HUES64 (cell line): ENCODE data around the gene LARP1B.
"Not testable (repeated sequence)": the region's sequence is repeated elsewhere in the genome, so short reads cannot be mapped to it uniquely, and the experiment has no call there.

ENCODE experiments used
- H3K27ac ChIP-seq: 2 replicates; pipeline ENCODE4 v1.7.0; 2013; ENCODE audit warnings: low read depth, low read length, inconsistent platforms
- H3K27me3 ChIP-seq: 2 replicates; pipeline ENCODE4 v1.6.1; 2013; ENCODE audit warnings: mild to moderate bottlenecking, low read length; ENCODE audit not compliant: insufficient read depth
- H3K36me3 ChIP-seq: 2 replicates; pipeline ENCODE4 v1.6.1; 2013; ENCODE audit warnings: mild to moderate bottlenecking, low read length; ENCODE audit not compliant: insufficient read depth
- H3K4me1 ChIP-seq: 2 replicates; pipeline ENCODE4 v1.6.1; 2013; ENCODE audit warnings: mild to moderate bottlenecking, low read length, moderate library complexity; ENCODE audit not compliant: insufficient read depth
- H3K4me3 ChIP-seq: 2 replicates; pipeline ENCODE4 v1.5.1; 2013; ENCODE audit warnings: mild to moderate bottlenecking, low read length, moderate library complexity
- H3K9ac ChIP-seq: 2 replicates; pipeline ENCODE4 v1.6.1; 2013; ENCODE audit warnings: mild to moderate bottlenecking, low read depth, low read length
- H3K9me3 ChIP-seq: 2 replicates; pipeline ENCODE4 v1.6.1; 2013; ENCODE audit warnings: low read depth, low read length; ENCODE audit not compliant: insufficient read depth
- WGBS: fragments of 150-250, 120-280 bp; methylation state at CpG from one replicate; pipeline ENCODE4 v1.1.7; 2013; ENCODE audit warnings: missing lambda C conversion rate; 5-methylcytosine and 5-hydroxymethylcytosine counted together

Gene LARP1B

DNA sequence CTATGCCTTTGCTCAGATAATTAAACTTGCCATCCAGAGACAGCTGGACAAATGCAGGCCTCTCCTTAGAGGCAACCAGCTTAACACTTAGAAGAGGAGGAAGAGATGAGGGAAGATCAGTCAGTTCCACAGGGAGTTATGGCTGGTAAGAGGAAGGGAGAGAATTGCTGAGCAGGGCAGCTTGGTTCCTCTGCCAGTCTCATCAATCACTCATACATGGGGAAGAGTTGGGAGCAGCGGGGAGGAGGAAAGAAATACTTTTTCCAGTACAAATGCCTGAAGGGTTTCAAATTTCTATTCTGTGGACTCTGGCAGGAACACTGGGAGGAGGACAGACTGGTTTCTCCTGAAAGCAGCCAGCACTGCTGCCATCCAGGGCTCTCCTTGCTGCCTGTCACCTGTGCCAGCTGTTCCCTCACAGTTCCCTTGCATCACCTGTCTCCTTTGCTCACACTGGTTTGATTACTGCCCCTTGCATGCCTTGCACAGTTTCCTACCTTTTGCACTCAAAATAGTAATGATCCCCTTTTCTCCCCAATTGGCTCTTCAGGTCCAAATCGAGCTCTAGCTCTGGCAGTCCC is 167.0 kb downstream of the LARP1B start:
- Histone ChIP-seq H3K27ac (no peak overlapping the region), H3K4me1 (no peaks in the 10 kb centered on the region; the same call in 1 of the 2 replicates), H3K27me3 (no peaks in the 10 kb centered on the region), H3K36me3 (no peaks in the 10 kb centered on the region), H3K9me3 (no peaks in the 10 kb centered on the region), H3K4me3 (no peak overlapping the region), H3K9ac (no peak overlapping the region)
- WGBS: 84% methylated on average over 2 of the region's 2 CpGs

DNA sequence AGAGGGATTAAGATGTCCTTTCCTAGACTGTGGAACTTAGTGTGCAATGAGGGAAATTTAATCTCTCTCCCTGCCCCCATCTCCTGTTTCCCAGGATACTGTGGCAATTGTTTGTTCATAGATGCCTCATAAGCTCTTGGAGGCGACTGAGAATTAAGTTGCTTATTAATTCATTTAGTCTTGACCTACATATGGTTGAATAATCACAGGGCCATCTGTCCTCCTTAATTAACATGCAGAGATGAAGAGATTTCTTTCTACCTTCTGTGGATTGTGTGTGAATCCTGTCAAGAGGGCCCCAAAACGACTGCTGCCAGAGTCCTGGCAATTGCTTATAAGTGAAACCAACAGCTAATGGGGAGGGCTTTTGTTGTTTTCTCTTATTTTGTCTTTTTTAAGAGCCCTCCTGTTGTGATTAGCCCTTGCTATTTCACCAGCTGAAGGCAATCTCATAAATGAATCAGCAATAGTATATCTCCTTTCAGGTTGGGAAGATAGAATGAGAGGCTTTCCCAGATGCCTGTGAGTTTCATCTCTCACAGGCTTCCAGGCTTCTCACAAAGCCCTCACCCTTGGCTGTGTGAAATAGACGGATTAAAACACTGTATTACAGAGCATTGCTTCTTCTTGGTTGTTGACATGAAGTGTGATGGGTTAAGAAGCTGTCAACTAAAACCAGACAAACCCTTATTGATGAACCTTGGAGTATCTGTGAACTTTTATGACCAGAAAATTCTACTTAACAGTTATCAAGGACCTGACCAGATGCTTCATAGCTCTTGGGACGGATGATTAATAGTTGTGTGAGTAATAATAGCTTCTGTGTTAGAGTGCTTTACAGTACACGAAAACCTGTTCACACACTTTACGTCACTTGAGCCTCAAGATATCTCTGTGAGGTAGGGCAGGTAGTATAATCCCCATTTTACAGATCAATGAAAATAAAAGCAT is 168.0 kb downstream of the LARP1B start:
- no peaks in the 10 kb centered on the region for H3K9me3 ChIP-seq
- H3K9ac ChIP-seq: no peak overlapping the region
- no peaks in the 10 kb centered on the region for H3K27me3 ChIP-seq
- no peaks in the 10 kb centered on the region for H3K36me3 ChIP-seq
- no peaks in the 10 kb centered on the region; the same call in 1 of the 2 replicates for H3K4me1 ChIP-seq
- H3K4me3 ChIP-seq: no peak overlapping the region
- H3K27ac ChIP-seq: no peak overlapping the region
- WGBS: 81% methylated on average over 5 of the region's 6 CpGs

- Histone ChIP-seq H3K27me3 (no peaks in the 10 kb centered on the region), H3K9me3 (no peaks in the 10 kb centered on the region), H3K36me3 (no peaks in the 10 kb centered on the region), H3K4me3 (no peak overlapping the region), H3K4me1 (no peaks in the 10 kb centered on the region; the same call in 1 of the 2 replicates), H3K27ac (no peak overlapping the region), H3K9ac (no peak overlapping the region)
- WGBS: 99% methylated on average over 3 of the region's 3 CpGs
These were observed 171.6 kb downstream of the LARP1B start for GRCh38 chr4:128232719-128233118.

DNA sequence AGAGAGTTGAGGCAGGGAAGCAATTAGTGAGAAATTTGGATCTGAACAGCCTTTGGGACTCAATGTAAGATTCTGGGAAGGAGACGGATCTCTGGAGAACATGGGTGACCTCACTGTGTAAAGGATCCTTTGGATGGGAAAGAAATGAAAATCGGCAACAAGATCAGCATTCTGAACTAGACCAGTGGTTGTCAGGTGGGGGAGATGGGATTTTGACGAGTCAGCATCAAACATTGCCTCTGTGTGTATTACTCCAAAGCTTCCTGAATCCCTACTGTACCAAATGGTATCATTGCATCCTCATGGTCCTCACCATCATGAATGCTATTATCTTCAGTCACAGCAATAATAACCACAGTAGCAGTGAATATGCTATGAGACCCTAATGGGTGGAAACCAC is 173.7 kb downstream of the LARP1B start:
- no peak overlapping the region for H3K9ac ChIP-seq
- no peaks in the 10 kb centered on the region for H3K36me3 ChIP-seq
- no peaks in the 10 kb centered on the region for H3K27me3 ChIP-seq
- no peaks in the 10 kb centered on the region for H3K4me1 ChIP-seq
- 89% methylated on average over 3 of the region's 3 CpGs for WGBS
- H3K4me3 ChIP-seq: no peak overlapping the region
- no peaks in the 10 kb centered on the region for H3K9me3 ChIP-seq
- no peak overlapping the region for H3K27ac ChIP-seq

DNA sequence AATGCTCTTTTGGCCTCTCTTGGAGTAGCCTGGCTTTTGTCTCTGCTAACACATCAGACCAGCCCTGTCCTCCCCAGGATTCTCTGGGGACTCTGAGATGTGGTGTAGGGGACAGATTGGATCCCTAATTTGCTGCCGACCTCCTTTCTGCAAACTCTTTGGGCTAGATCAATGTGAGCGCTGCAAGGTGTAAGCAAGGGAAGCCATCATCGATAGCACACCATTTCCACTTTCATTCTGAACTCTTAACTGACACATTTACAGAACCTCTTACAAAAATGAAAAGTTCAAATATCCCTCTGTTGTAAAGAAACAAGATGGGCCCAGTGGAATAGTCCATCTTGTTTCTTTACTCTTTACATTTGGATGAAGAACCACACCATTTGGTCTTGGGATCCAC is 179.9 kb downstream of the LARP1B start:
- Histone ChIP-seq H3K4me3 (no peak overlapping the region), H3K9ac (no peak overlapping the region), H3K4me1 (no peaks in the 10 kb centered on the region), H3K27me3 (no peaks in the 10 kb centered on the region), H3K36me3 (no peaks in the 10 kb centered on the region), H3K27ac (no peak overlapping the region), H3K9me3 (peaks cover 7% of the 10 kb centered on the region)
- 93% methylated on average over 3 of the region's 3 CpGs for WGBS

- WGBS: 89% methylated on average over 3 of the region's 3 CpGs
- H3K27ac ChIP-seq: no peak overlapping the region
- H3K9me3 ChIP-seq: peaks cover 10% of the 10 kb centered on the region
- no peaks in the 10 kb centered on the region for H3K27me3 ChIP-seq
- no peaks in the 10 kb centered on the region for H3K4me1 ChIP-seq
- no peak overlapping the region for H3K9ac ChIP-seq
- H3K4me3 ChIP-seq: no peak overlapping the region
- no peaks in the 10 kb centered on the region for H3K36me3 ChIP-seq
These were observed 180.4 kb downstream of the LARP1B start for GRCh38 chr4:128241425-128241913.

DNA sequence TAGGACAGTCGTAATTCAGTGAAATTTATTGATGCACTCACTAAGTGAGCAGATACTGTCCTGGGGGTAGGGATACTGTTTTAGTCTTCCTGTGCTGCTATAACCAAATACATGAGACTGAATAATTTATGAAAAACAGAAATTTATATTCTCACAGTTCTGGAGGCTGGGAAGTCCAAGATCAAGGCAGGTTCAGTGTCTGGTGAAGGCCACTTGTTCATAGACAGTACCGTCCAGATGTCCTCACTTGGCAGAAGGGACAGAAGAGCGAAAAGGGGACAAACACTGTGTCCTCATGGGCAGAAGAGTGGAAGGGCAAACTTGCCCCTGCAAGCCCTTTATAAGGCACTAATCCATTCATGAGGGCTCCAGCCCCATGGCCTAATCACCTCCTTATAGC is 180.9 kb downstream of the LARP1B start:
- no peak overlapping the region for H3K4me3 ChIP-seq
- WGBS: 97% methylated on average over 3 of the region's 3 CpGs
- H3K27ac ChIP-seq: no peak overlapping the region
- no peak overlapping the region for H3K9ac ChIP-seq
- peaks cover 15% of the 10 kb centered on the region for H3K9me3 ChIP-seq
- H3K36me3 ChIP-seq: no peaks in the 10 kb centered on the region
- H3K27me3 ChIP-seq: no peaks in the 10 kb centered on the region
- H3K4me1 ChIP-seq: no peaks in the 10 kb centered on the region

GRCh38 chr4:128242601-128243000 is 181.5 kb downstream of the LARP1B start:
- Histone ChIP-seq H3K36me3 (no peaks in the 10 kb centered on the region), H3K4me3 (no peak overlapping the region), H3K27ac (no peak overlapping the region), H3K4me1 (no peaks in the 10 kb centered on the region), H3K27me3 (no peaks in the 10 kb centered on the region), H3K9me3 (peaks cover 21% of the 10 kb centered on the region), H3K9ac (no peak overlapping the region)
- 95% methylated on average over 4 of the region's 4 CpGs for WGBS

- Histone ChIP-seq H3K27me3 (no peaks in the 10 kb centered on the region), H3K27ac (no peak overlapping the region), H3K9me3 (peaks cover 38% of the 10 kb centered on the region), H3K4me1 (no peaks in the 10 kb centered on the region), H3K36me3 (no peaks in the 10 kb centered on the region; the same call in 1 of the 2 replicates), H3K9ac (no peak overlapping the region), H3K4me3 (no peak overlapping the region)
- 84% methylated on average over 2 of the region's 2 CpGs for WGBS
These were observed 183.3 kb downstream of the LARP1B start for GRCh38 chr4:128244379-128244778.

DNA sequence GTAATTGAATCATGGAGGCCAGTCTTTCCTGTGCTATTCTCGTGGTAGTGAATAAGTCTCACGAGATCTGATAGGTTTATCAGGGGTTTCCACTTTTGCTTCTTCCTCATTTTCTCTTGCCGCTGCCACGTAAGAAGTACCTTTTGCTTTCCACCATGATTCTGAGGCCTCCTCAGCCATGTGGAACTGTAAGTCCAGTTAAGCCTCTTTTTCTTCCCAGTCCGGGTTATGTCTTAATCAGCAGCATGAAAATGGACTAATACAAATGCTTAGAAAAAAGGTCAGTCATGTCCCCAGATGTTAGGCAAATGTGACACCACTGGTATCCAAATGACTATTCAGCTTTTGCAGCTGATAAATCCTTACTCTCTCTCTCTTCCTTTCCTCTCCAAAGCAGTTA is 184.3 kb downstream of the LARP1B start:
- WGBS: 97% methylated on average over 5 of the region's 5 CpGs
- H3K4me3 ChIP-seq, H3K36me3 ChIP-seq, H3K27me3 ChIP-seq, H3K27ac ChIP-seq, H3K4me1 ChIP-seq, H3K9ac ChIP-seq: not testable (repeated sequence)
- H3K9me3 ChIP-seq: peaks cover 48% of the 10 kb centered on the region

DNA sequence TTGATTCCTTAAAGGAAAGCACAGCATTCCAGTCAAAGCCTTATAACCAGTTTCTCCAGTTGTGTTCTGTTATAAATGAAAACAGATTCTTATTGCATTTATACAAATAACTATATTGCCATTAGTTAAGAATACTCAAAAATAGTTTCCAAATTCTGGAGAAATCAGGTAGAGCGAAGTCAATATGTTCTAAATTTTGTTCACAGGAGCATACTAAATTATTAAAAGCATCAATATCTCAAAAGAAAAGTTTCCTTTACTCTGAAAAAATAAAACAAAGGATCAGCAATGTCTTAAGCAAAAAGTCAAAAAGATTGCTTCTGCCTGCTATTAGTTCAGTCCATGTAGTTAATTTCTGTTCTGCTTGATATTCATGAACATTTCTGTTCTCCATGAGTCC is 186.8 kb downstream of the LARP1B start:
- peaks cover 64% of the 10 kb centered on the region for H3K9me3 ChIP-seq
- no peaks in the 10 kb centered on the region for H3K27me3 ChIP-seq
- no peaks in the 10 kb centered on the region for H3K4me1 ChIP-seq
- H3K4me3 ChIP-seq: no peak overlapping the region
- WGBS: 83% methylated on average over 1 of the region's 1 CpG
- H3K9ac ChIP-seq: no peak overlapping the region
- no peaks in the 10 kb centered on the region; the same call in 1 of the 2 replicates for H3K36me3 ChIP-seq
- no peak overlapping the region for H3K27ac ChIP-seq
